Calu3 (cell line): Measurements from ENCODE around the gene FAM227A. TPM values are rescaled to one million over a fixed set of nuclear protein-coding genes. Genes with fewer than 3 reads are reported as not detected.

Experiments
- BruUV-seq: library from RNA; stranded (reverse); fragments of 400-500 nt; replicated peaks from 2 replicates; lab custom pipeline; 2021; lab: Mats Ljungman, UMichigan
- CTCF ChIA-PET: fragments of 300-600 bp; sonication (Branson Sonifier 250); formaldehyde crosslinking; loops from one replicate; lab custom pipeline; 2022; ENCODE audit warnings: antibody characterized with exemption; lab: Charles Lee
- DNase-seq: peaks from one replicate; pipeline ENCODE4 v3.0.0; 2022
- H3K27ac Mint-ChIP-seq: one replicate; pipeline ENCODE4 v1.8.0; 2022; ENCODE audit warnings: mixed read lengths; ENCODE audit not compliant: unreplicated experiment
- H3K27me3 Mint-ChIP-seq: one replicate; pipeline ENCODE4 v1.8.0; 2022; ENCODE audit warnings: mixed read lengths; ENCODE audit not compliant: unreplicated experiment
- H3K36me3 Mint-ChIP-seq: one replicate; pipeline ENCODE4 v1.8.0; 2022; ENCODE audit warnings: mild to moderate bottlenecking, moderate library complexity, mixed read lengths; ENCODE audit not compliant: insufficient read depth, unreplicated experiment
- H3K4me1 Mint-ChIP-seq: one replicate; pipeline ENCODE4 v1.8.0; 2022; ENCODE audit warnings: mild to moderate bottlenecking, low read depth, mixed read lengths; ENCODE audit not compliant: unreplicated experiment
- H3K4me3 Mint-ChIP-seq: one replicate; pipeline ENCODE4 v1.8.0; 2022; ENCODE audit warnings: mild to moderate bottlenecking, low read depth, moderate library complexity, mixed read lengths; ENCODE audit not compliant: unreplicated experiment
- H3K9me3 Mint-ChIP-seq: one replicate; pipeline ENCODE4 v1.8.0; 2022; ENCODE audit warnings: low read depth, mixed read lengths; ENCODE audit not compliant: unreplicated experiment
- CTCF ChIP-seq: fragments of 200-600 bp; IDR thresholded peaks from one replicate; pipeline ENCODE4 v1.8.0; 2022; ENCODE audit warnings: antibody characterized with exemption; ENCODE audit not compliant: unreplicated experiment
- intact Hi-C: fragments of 100-400 bp; cut with micrococcal nuclease; formaldehyde crosslinking; loops from one replicate; pipeline ENCODE4 v1.10.0; 2022; ENCODE audit not compliant: unreplicated experiment
- total RNA-seq: library from RNA; stranded (reverse); gene quantifications from 2 replicates; pipeline ENCODE4 v1.2.3, GENCODE V29; 2022

FAM227A gene
- total RNA-seq, 1 experiment from 2014 or later, result 9.6 TPM

DNA sequence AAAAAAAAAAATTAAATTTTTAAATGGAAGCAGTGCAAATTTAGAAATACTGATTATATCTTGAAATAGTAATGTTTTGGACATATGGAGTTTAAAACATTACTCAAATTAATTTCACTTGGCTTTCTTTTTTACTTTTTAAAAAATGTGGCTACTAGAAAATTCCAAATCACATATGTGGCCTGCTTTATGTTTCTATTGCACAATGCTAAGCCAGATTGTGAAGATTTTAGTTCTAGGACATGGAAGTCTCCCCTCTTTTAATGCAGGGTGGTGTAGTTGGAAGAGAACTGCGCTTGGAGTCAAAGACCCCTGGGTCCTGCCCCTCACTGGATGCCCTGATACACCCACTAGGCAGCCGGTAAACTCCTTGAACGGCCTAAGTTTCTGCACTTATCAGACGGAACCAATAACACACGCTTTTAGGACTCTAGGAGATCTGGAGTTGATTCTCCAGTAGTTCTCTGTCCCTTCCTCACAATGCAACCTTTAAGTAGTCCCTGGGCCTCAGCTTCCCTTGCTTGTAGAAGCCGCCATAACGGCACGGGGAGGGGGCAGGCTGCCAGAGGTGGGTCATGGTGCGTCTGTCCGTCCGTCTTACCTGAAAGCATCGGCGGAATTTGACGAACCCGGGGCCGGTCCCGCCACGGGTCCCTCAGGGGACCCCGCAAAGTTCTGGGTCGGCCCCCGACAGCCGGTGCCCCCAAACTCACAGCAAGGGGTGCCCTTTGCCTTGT is 505 bp downstream of the FAM227A start:
- intact Hi-C loops, result no loop called here
- CTCF ChIA-PET, result no interaction called here
- TSS peak; percentile 83 for BruUV-seq

GRCh38 chr22:38653741-38654140 is 2.5 kb downstream of the FAM227A start:
- H3K27me3 Mint-ChIP-seq, result no peaks in the 10 kb centered on the region
- no peaks in the 10 kb centered on the region for H3K9me3 Mint-ChIP-seq
- H3K27ac Mint-ChIP-seq, result no peak overlapping the region
- TF ChIP-seq CTCF, result no peak
- H3K4me3 Mint-ChIP-seq, result no peak overlapping the region
- DNase-seq, result no peak
- CTCF ChIA-PET, result no interaction called here
- BruUV-seq, result no TSS peak
- H3K36me3 Mint-ChIP-seq, result peaks cover 28% of the 10 kb centered on the region
- intact Hi-C loops, result no loop called here
- H3K4me1 Mint-ChIP-seq, result peaks cover 22% of the 10 kb centered on the region

More for the DNA sequence above, 505 bp downstream of the FAM227A start:
- H3K9me3 Mint-ChIP-seq, result no peaks in the 10 kb centered on the region
- peaks cover 7% of the 10 kb centered on the region for H3K4me1 Mint-ChIP-seq
- no peak for TF ChIP-seq CTCF
- peak overlapping the region; percentile 96 for H3K4me3 Mint-ChIP-seq
- peak overlapping the region; percentile 99 for H3K27ac Mint-ChIP-seq
- peaks cover 28% of the 10 kb centered on the region for H3K36me3 Mint-ChIP-seq
- H3K27me3 Mint-ChIP-seq, result no peaks in the 10 kb centered on the region
- no peak for DNase-seq

GRCh38 chr22:38652859-38653258 is 3.3 kb downstream of the FAM227A start:
- intact Hi-C loops, result no loop called here
- H3K27me3 Mint-ChIP-seq, result no peaks in the 10 kb centered on the region
- no TSS peak for BruUV-seq
- CTCF ChIA-PET, result interaction anchor here (0.7 kb wide), 5 partner anchors 65 to 712 kb away, joined by 3 to 8 read pairs (median 5); no protein-coding TSS in a partner anchor
- no peaks in the 10 kb centered on the region for H3K9me3 Mint-ChIP-seq
- H3K4me1 Mint-ChIP-seq, result peaks cover 22% of the 10 kb centered on the region
- DNase-seq, result peak; percentile 20
- no peak overlapping the region for H3K4me3 Mint-ChIP-seq
- TF ChIP-seq CTCF, result no peak
- no peak overlapping the region for H3K27ac Mint-ChIP-seq
- peaks cover 28% of the 10 kb centered on the region for H3K36me3 Mint-ChIP-seq

DNA sequence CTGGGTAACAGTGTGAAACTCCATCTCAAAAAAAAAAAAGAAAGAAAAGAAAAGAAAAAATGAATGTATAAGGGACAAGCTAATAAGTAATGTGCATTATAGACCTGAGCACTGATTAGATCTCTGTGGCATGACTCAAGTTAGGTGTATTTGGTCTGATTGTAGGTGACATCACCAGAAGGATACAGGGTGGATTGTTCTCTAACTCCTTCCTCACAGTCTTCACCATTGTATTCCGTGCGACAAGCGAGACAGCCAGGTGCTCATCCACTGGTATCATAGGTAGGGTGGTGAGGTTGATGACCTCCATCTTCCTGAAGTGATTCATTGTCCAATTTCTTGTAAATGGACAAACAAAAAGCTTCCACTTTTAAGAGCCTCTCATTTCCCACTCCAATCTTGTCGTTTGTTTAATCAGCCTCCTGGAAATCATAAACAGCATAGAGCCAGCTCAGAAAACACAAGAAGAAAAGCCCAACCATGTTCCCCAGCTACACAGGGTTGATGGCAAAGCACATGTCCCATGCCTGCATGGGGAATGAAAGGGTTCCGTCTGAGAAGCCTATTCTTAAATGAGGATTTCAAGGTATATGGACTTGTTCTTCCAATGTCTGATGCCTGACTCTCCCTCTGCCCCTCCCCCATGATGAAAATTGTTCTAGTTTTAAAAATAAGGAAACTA is 6.2 kb downstream of the FAM227A start:
- no peaks in the 10 kb centered on the region for H3K27me3 Mint-ChIP-seq
- TF ChIP-seq CTCF, result no peak
- H3K27ac Mint-ChIP-seq, result peak overlapping the region; percentile 7
- intact Hi-C loops, result no loop called here
- DNase-seq, result peak; percentile 41
- BruUV-seq, result no TSS peak
- CTCF ChIA-PET, result interaction anchor here (1.0 kb wide), 1 partner anchor 29 kb away, joined by 6 read pairs; no protein-coding TSS in a partner anchor
- H3K4me1 Mint-ChIP-seq, result peaks cover 22% of the 10 kb centered on the region
- H3K9me3 Mint-ChIP-seq, result no peaks in the 10 kb centered on the region
- H3K4me3 Mint-ChIP-seq, result no peak overlapping the region
- H3K36me3 Mint-ChIP-seq, result peaks cover 5% of the 10 kb centered on the region
